Measurements from ENCODE around the gene GBP3. TPM values are rescaled to one million over a fixed set of nuclear protein-coding genes. Genes with fewer than 3 reads are reported as not detected.
"Not testable (repeated sequence)": the region's sequence is repeated elsewhere in the genome, so short reads cannot be mapped to it uniquely, and the experiment has no call there.

GBP3 gene
- total RNA-seq, 2 donors from 2014 or later: 63.1 to 126 TPM

DNA sequence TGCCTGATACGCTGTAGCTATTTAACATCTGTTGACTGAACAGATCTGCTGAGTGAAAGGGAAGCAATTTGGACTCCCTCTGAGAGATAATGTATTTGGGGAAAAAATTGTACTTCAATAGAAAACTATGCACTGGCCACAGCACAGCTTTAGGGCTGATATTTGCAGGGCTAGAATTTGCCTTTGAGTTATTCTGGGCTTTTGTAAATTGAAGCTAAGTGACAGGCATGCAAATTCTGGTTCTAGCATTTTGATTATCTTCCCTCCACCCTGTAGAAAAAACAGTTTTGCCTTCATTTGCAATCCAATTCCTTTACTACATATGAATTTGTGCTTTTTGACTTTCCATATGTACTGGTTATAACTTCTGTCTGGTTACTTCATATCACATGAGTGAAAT lies 38.1 kb downstream of the GBP3 start:
- ATAC-seq (no peak), DNase-seq (no peak)
- intact Hi-C loops (cut with DNase I, micrococcal nuclease): no loop called here

DNA sequence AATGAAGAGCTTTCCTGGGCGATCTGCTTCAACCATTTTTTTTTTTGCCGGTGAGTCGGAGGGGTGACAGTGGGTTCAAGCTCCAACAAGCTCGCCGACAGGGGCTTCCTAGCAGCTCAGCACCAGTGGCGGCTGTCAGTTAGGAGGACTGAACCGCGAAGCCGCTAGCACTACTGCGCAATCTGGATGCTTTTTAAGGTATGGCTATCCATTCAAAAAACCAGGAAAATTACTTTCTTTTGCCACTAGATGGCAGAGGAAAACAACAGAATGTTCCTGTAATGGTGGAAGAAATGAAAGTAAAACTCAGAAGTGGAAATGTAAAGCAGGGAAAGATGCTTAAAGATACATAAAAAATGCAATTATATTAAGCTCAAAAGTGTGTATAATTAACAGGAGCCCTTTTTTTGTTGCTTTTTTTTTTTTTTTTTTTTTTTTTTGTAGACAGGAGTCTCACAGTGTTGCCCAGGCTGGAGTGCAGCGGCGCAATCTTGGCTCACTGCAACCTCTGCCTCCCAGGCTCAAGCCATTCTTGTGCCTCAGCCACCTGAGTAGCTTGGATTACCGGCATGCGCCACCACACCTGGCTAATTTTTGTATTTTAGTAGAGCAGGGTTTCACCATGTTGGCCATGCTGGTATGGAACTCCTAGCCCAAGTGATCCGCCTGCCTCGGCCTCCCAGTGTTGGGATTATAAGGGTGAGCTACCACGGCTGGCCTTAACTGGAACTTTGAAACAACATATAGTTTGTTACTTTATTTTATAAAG lies 38.7 kb downstream of the GBP3 start:
- intact Hi-C loops (cut with DNase I, micrococcal nuclease): no loop called here
- DNase-seq: no peak
- peak; percentile 73 for ATAC-seq

DNA sequence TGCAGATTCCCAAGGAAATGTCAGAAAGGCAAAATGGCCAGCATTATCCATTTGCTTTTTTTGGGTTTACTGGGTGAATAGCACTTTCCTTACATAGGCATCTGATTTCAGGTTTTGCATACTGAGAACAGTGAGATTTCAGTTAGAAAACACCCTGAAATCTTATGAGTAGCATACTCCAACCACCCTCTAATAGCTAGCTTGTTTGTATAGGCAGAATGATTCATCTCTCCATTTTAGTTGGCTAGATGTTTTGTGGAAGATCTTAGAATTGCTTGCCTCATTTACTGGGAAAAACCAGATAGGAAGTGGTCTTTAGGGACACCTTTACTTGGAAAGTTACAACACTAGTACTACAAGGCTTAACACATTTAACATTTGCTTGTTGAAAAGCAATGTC lies 40.6 kb downstream of the GBP3 start:
- intact Hi-C loops (cut with DNase I, micrococcal nuclease): no loop called here
- ATAC-seq: no peak

DNA sequence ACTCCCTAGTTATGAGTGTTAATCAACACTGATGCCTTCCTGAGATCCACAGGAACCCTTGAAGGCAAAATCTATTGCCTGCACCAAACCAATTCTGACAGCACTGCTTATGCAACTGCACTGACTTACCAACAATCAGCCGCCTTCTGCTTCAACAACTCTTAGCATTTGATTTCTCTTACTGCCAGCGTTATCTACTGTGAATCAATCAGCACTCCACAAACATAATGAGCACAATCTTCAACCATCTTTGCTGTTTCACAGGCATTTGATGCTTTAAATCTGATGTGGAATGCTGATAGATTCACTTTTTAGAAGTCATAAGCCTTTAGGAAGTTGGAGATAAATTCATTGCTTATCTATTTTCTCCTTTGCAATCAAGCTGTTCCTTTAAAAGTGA lies 41.2 kb downstream of the GBP3 start:
- intact Hi-C loops (cut with DNase I, micrococcal nuclease); ATAC-seq: not testable (repeated sequence)

More for the DNA sequence above, 40.6 kb downstream of the GBP3 start:
- no peak for DNase-seq

DNA sequence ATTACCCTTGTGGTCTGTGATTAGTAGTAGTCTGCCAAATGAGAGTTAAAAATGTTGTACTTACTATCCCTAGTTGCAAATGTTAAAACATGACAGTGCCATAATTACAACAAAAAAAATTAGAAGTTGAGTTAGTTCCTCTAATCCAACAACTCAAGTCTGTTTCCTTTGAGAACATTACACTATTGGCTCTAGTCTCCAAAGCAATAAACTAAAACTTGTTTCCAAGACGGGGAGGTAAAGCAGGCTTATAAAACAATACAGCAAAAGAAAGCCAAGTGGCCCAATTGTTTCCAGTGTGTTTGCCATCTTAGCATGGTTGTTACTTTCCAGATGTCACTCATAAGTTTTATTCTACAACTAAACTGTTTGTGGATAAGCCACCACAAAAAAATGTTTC lies 41.8 kb downstream of the GBP3 start:
- DNase-seq: no peak
- intact Hi-C loops (cut with DNase I, micrococcal nuclease): no loop called here
- peak; percentile 54 for ATAC-seq

More for the DNA sequence above, 41.2 kb downstream of the GBP3 start:
- DNase-seq: not testable (repeated sequence)

DNA sequence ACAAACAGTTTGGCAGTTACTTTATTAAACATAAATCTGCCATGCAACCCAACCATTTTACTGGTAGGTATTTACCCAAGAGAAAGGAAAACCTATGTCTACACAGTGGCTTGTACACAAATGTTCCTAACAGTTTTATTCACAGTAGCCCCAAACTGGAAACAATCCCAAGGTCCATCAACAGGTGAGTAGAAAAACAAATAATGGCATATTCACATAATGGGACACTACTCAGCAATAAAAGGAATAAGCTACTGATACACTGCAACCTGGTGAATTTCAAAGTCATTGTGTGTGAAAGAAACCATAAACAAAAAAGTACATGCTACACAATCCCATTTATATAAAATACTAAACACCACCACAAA lies 42.9 kb downstream of the GBP3 start:
- intact Hi-C loops (cut with DNase I, micrococcal nuclease): loop anchor here in 1 of 2 donors (10.0 kb wide), 1 partner anchor 475 kb away; no protein-coding TSS in a partner anchor
- DNase-seq: no peak
- ATAC-seq: no peak

DNA sequence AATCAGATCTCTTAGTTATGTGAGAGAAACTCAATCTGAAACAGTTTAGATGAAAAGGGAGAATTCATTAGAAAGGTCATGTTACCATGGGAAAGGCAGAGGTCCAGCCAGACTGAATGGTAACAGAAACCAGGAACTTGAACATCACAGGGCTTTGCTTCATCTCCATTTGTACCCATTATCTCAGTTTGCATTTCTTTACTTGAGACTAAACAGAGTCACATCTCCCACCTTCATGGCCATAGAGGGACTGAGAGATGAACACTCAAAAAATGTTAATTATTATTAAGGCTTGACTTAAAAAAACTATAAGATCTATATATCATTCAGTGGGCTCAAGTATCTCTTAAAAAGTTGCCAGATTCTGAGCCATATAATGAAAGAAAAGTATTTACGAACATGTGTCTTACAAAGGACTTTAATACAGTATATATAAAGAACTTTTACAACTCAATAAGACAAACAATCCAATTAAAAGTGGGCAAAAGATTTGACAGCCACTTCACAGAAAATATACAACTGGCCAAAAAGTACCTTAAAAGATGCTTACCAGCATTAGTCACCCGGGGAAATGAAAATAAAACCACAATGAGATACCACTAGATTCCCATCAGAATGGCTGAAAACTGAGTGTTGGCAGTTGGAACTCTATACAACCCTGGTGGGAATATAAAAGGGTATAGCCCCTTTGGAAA lies 43.5 kb downstream of the GBP3 start:
- intact Hi-C loops (cut with DNase I, micrococcal nuclease): loop anchor here in 1 of 2 donors (10.0 kb wide), 1 partner anchor 476 kb away; no protein-coding TSS in a partner anchor
- DNase-seq (no peak), ATAC-seq (no peak)

DNA sequence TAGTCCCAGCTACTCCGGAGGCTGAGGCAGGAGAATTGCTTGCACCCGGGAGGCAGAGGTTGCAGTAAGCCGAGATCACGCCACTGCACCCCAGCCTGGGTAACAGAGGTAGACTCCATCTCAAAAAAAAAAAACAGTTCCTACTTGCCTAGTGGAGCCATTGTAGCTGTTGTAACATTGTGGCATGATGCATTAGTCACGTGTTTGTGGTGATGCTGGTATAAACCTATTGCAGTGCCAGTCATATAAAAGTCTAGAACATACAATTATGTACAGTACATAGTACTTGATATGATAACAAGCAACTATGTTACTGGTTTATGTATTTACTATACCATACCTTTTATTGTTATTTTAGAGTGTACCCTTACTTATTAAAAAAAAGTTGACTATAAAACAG lies 46.4 kb downstream of the GBP3 start:
- DNase-seq: no peak
- no peak for ATAC-seq
- intact Hi-C loops (cut with DNase I, micrococcal nuclease): loop anchor here in 1 of 2 donors (10.0 kb wide), 1 partner anchor 479 kb away; no protein-coding TSS in a partner anchor

DNA sequence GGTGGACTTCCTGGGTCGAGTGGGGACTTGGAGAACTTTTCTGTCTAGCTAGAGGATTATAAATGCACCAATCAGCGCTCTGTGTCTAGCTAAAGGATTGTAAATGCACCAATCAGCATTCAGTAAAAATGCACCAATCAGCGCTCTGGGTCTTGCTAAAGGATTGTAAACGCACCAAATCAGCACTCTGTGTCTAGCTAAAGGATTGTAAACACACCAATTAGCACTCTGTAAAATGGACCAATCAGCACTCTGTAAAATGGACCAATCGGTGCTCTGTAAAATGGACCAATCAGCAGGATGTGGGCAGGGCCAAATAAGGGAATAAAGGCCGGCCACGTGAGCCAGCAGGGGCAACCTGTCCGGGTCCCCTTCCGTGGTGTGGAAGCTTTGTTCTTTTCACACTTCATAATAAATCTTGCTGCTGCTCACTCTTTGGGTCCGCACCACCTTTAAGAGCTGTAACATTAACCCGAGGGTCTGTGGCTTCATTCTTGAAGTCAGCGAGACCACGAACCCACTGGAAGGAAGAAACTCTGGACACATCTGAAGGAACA lies 48.0 kb downstream of the GBP3 start:
- ATAC-seq, DNase-seq: not testable (repeated sequence)
- intact Hi-C loops (cut with DNase I, micrococcal nuclease): loop anchor here in 1 of 2 donors (10.0 kb wide), 1 partner anchor 480 kb away; no protein-coding TSS in a partner anchor

DNA sequence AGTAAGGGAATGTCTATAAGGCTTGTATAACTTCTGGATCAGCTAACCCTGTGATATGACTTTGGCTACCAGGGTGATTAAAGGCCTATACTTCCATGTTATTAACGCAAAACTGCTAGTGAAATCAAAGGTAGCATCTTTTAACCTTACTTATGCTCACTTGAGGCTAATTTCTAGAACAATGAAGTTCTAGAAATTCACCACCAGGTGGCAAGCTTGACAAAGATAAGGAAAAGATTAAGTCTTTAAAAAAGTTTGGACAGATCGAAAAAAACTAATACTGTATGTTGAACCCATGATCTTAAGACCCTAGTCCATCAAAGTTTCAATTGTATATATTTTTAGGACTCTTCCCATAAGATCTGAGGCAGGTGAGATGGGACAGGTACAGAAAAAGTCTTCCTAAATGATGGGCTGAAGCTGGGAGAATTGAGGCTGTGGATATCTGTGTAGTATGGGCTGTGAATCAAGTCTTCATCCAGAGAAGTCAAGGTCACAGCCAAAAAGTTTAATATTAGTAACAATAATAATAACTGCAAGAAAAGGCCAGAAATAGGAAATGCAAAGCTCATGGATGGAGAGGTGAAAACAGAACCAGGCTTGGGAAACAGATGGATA lies 49.0 kb downstream of the GBP3 start:
- ATAC-seq: no peak
- no peak for DNase-seq
- intact Hi-C loops (cut with DNase I, micrococcal nuclease): loop anchor here in 1 of 2 donors (10.0 kb wide), 1 partner anchor 481 kb away; no protein-coding TSS in a partner anchor

DNA sequence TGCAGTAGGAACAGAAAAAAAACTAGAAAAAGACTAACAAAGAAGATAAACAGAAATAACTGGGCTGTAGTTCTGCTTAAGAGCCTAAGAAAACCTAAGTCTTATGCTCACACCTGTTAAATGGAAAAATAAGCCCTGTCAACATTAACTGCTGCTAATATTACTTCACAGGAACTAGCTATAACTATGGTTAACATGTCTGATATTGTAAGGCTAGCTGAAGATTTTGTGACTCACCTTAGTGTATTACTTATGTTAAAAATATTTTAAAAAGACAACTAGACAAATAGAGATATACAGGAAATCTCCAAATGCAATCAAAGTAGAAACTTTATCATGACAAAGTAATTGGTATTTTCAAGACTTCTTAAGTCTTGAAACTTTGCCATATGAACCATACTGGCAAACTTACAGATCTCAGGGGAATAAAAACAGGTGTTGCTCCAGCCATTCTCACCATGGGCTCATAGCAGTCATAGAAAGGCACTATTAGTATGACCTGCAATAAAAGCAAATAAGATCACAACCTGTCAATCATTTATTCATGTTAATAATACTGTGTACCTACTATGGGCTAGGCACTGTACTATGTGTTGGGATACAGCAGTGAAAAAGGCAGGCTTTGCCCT lies 60.9 kb downstream of the GBP3 start:
- ATAC-seq: no peak
- no peak for DNase-seq
- intact Hi-C loops (cut with DNase I, micrococcal nuclease): no loop called here

DNA sequence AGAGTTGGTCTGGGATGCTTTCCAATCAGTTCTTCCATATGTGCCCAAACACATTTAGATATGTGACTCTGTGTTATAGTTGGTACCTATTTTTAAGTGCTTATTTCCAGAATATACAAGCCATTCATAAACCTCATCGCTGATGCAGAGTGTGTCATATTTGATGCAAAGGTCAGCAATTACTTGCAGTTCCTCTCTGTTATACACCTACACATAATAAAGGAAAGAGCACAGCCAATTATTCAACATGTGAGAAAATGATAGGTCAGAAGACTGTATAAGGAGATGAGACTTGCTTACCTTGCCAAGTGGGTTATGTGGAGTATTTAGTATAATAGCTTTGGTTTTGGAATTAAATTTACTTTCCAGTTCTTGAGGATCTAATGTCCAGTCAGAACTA lies 61.6 kb downstream of the GBP3 start:
- intact Hi-C loops (cut with DNase I, micrococcal nuclease): no loop called here
- ATAC-seq (no peak), DNase-seq (no peak)

Other genes with a start within 250 kb of the GBP3 start
- 10 to 100 TPM; 23.6 to 27.5 TPM for gene GTF2B, start 131.3 kb downstream of the GBP3 start, total RNA-seq
- 10 to 100 TPM; 21.6 to 27.4 TPM for gene KYAT3, start 30.2 kb downstream of the GBP3 start, total RNA-seq
- gene RBMXL1, start 30.2 kb downstream of the GBP3 start, total RNA-seq: 10 to 100 TPM in 1 of 2 donors, 1 to 10 TPM in 1; 9.6 to 11.8 TPM
- gene GBP1, start 42.3 kb upstream of the GBP3 start, total RNA-seq: 10 to 100 TPM; 13.0 to 21.2 TPM
- 10 to 100 TPM; 40.9 to 61.3 TPM for gene GBP2, start 103.2 kb upstream of the GBP3 start, total RNA-seq
- not detected for gene GBP7, start 153.1 kb upstream of the GBP3 start, total RNA-seq
- 1 to 10 TPM; 3.9 to 5.4 TPM for gene GBP4, start 176.1 kb upstream of the GBP3 start, total RNA-seq
- gene GBP5, start 250.0 kb upstream of the GBP3 start, total RNA-seq: 1 to 10 TPM; 2.2 to 2.7 TPM